Stomach (tissue), 9 donors: ENCODE measurements around the gene NR0B2. TPM values are rescaled to one million over a fixed set of nuclear protein-coding genes. Genes with fewer than 3 reads are reported as not detected.

ENCODE experiments used
- DNase-seq, 2 donors: peaks; one replicate each; pipeline versions ENCODE4 v3.0.0 to v3.0.0-alpha.2; 2013 to 2019
- H3K27ac ChIP-seq, 5 donors: fragments of 200-600 bp in 4 of 5; sonication (generic) in 4 of 5; one replicate each; pipeline ENCODE4 v1.5.1; 2013 to 2019; ENCODE audit warnings: mild to moderate bottlenecking in 1 of 5, moderate library complexity in 1 of 5
- H3K27me3 ChIP-seq, 3 donors: fragments of 200-600 bp; sonication (generic); one replicate each; pipeline ENCODE4 v1.5.1; 2017 to 2019; ENCODE audit warnings: mixed run types in 1 of 3
- H3K36me3 ChIP-seq, 4 donors: fragments of 200-600 bp; sonication (generic); 1 replicate in 3 of 4; 2 replicates in 1 of 4; pipeline ENCODE4 v1.5.1; 2016 to 2019
- H3K4me1 ChIP-seq, 4 donors: fragments of 200-600 bp; sonication (generic); one replicate each; pipeline ENCODE4 v1.5.1; 2016 to 2019
- H3K4me3 ChIP-seq, 4 donors: fragments of 200-600 bp; sonication (generic) in 3 of 4; one replicate each; pipeline ENCODE4 v1.5.1; 2016 to 2019; ENCODE audit warnings: mild to moderate bottlenecking in 1 of 4
- H3K9me3 ChIP-seq, 4 donors: fragments of 200-600 bp; sonication (generic); one replicate each; pipeline ENCODE4 v1.5.1; 2016 to 2019
- CTCF ChIP-seq, 7 experiments: fragments of 450-650 bp in 4 of 7; fragments of 200-600 bp in 3 of 7; sonication (generic) in 3 of 7; IDR thresholded peaks; one replicate each; pipeline ENCODE4 v1.5.1; 2016 to 2019; ENCODE audit warnings: antibody characterized with exemption in 7 of 7, control low read depth in 2 of 7, mild to moderate bottlenecking in 1 of 7
- EP300 ChIP-seq: sonication (generic); formaldehyde crosslinking; IDR thresholded peaks from one replicate; pipeline ENCODE4 v1.6.1; 2017; ENCODE audit warnings: antibody characterized with exemption
- POLR2A ChIP-seq, 4 donors: fragments of 450-650 bp; IDR thresholded peaks; one replicate each; pipeline ENCODE4 v1.6.1; 2016; ENCODE audit warnings: antibody characterized with exemption in 4 of 4, control low read depth in 2 of 4, mild to moderate bottlenecking in 1 of 4, moderate library complexity in 1 of 4
- POLR2AphosphoS5 ChIP-seq, 3 donors: sonication (generic); formaldehyde crosslinking; IDR thresholded peaks; one replicate each; pipeline ENCODE4 v1.6.1; 2016; ENCODE audit warnings: antibody characterized with exemption in 3 of 3
- WGBS, 5 donors: extraction: QIAGEN DNeasy Blood & Tissue Kit in 3 of 5; methylation state at CpG; one replicate each; pipeline versions ENCODE4 v1.1.5 to v1.1.7; 2013 to 2018; 5-methylcytosine and 5-hydroxymethylcytosine counted together
- intact Hi-C: fragments of 100-400 bp; cut with DNase I; formaldehyde crosslinking; loops from one replicate; pipeline ENCODE4 v1.15.1; 2023; ENCODE audit warnings: low total_unique reads
- polyA plus RNA-seq, 3 donors: library from polyadenylated mRNA; stranded (reverse); fragments of 200-250 nt; gene quantifications; one replicate each; pipeline ENCODE4 v1.2.3, GENCODE V29; 2013
- total RNA-seq, 5 donors: library from RNA; depleted of rRNA; stranded (reverse); fragments of >200 nt; gene quantifications; one replicate each; pipeline versions ENCODE4 v1.1.0 to v1.2.3, GENCODE V29; 2014 to 2016
- donor health status: healthy with polysubstance abuse.
- donor health status: Bipolar disorder and iron deficiency.
- donor health status: healthy.

Gene NR0B2
- total and polyA plus RNA-seq, 8 donors: 8.3 to 63.3 (median 26.5) TPM; not detected in 2

GRCh38 chr1:26863685-26864077 lies 50.1 kb downstream of the NR0B2 start:
- peak in 1 of 2 donors; percentile 17 for DNase-seq
- Histone ChIP-seq H3K27ac (peak overlapping the region; percentile 88 to 99 (median 96)), H3K4me3 (peak overlapping the region; percentile 58 to 65 (median 61)), H3K9me3 (no peaks in the 10 kb centered on the region), H3K4me1 (peaks cover 16 to 36% (median 26%) of the 10 kb centered on the region in 4 donors), H3K36me3 (no peaks in the 10 kb centered on the region), H3K27me3 (no peaks in the 10 kb centered on the region)
- intact Hi-C loops: no loop called here
- 23 to 57% (median 45%) methylated on average over 11 to 20 of the region's 20 CpGs for WGBS, 5 donors
- TF ChIP-seq CTCF (IDR thresholded peaks at IDR 0.05) (no peak), POLR2AphosphoS5 (IDR thresholded peaks at IDR 0.05) (no peak), POLR2A (IDR thresholded peaks at IDR 0.05) (no peak), EP300 (no peak)

- no peaks in the 10 kb centered on the region for H3K27me3 ChIP-seq
- DNase-seq: peak; percentile 88 to 94
- no peaks in the 10 kb centered on the region for H3K9me3 ChIP-seq
- intact Hi-C loops: no loop called here
- H3K36me3 ChIP-seq: peaks cover 0 to 5% (median 2%) of the 10 kb centered on the region in 4 donors
- 29 to 57% (median 36%) methylated on average over 20 to 37 of the region's 37 CpGs for WGBS, 5 donors
- peaks cover 16 to 36% (median 26%) of the 10 kb centered on the region in 4 donors for H3K4me1 ChIP-seq
- H3K27ac ChIP-seq: peak within 1 kb of the TSS; percentile 88 to 99 (median 96)
- H3K4me3 ChIP-seq: peak within 1 kb of the TSS; percentile 58 to 65 (median 61)
- TF ChIP-seq CTCF (IDR thresholded peaks at IDR 0.05) (peak in 5 of 7 experiments; percentile 10 to 55 (median 50)), POLR2A (IDR thresholded peaks at IDR 0.05) (peak in 2 of 4 donors; percentile 41 to 63), POLR2AphosphoS5 (IDR thresholded peaks at IDR 0.05) (peak in 2 of 3 donors; percentile 85 to 88), EP300 (no peak)
Observed at GRCh38 chr1:26862781-26863684, 50.7 kb downstream of the NR0B2 start, which contains the start of gene SFN. TSS of gene SFN (plus strand) at chr1:26863149. CDS start at chr1:26863213, 64 bp downstream.

- Histone ChIP-seq H3K9me3 (no peaks in the 10 kb centered on the region), H3K27me3 (no peaks in the 10 kb centered on the region), H3K36me3 (peaks cover 0 to 16% (median 13%) of the 10 kb centered on the region in 4 donors), H3K4me1 (peaks cover 16 to 36% (median 26%) of the 10 kb centered on the region in 4 donors), H3K4me3 (no peak overlapping the region), H3K27ac (peak overlapping the region; percentile 74 to 99 (median 96))
- WGBS, 5 donors: 82 to 91% (median 89%) methylated on average over 7 of the region's 7 CpGs
- DNase-seq: no peak
- TF ChIP-seq POLR2A (IDR thresholded peaks at IDR 0.05): no peak
- TF ChIP-seq POLR2AphosphoS5 (IDR thresholded peaks at IDR 0.05): no peak
- no peak for TF ChIP-seq CTCF (IDR thresholded peaks at IDR 0.05)
- TF ChIP-seq EP300: no peak
- intact Hi-C loops: no loop called here
Observed at GRCh38 chr1:26861889-26862378, 51.8 kb downstream of the NR0B2 start.

Other genes starting within 250 kb of the NR0B2 start
- 10 to 100 TPM; 42.9 to 74.2 (median 50.1) TPM for gene ARID1A, start 218.0 kb downstream of the NR0B2 start, total RNA-seq
- gene ARID1A, start 218.0 kb downstream of the NR0B2 start, polyA plus RNA-seq: 10 to 100 TPM in 2 of 3 donors, 1 to 10 TPM in 1; 9.9 to 10.8 (median 10.4) TPM
- gene PIGV, start 126.0 kb downstream of the NR0B2 start, total RNA-seq: 10 to 100 TPM in 2 of 5 donors, 1 to 10 TPM in 1, under 1 TPM in 1, not detected in 1; 0.87 to 30.8 (median 8.7) TPM
- 1 to 10 TPM; 3.4 to 7.5 (median 6.4) TPM for gene PIGV, start 126.0 kb downstream of the NR0B2 start, polyA plus RNA-seq
- gene ZDHHC18, start 87.3 kb downstream of the NR0B2 start, total RNA-seq: 10 to 100 TPM in 3 of 5 donors, 1 to 10 TPM in 2; 5.2 to 81.7 (median 13.3) TPM
- gene ZDHHC18, start 87.3 kb downstream of the NR0B2 start, polyA plus RNA-seq: 1 to 10 TPM; 6.3 to 9.0 (median 6.7) TPM
- gene SFN, start 50.8 kb downstream of the NR0B2 start, total RNA-seq: 100 to 1,000 TPM in 1 of 5 donors, 10 to 100 TPM in 4; 17.4 to 109 (median 78.1) TPM
- 100 to 1,000 TPM in 2 of 3 donors, 10 to 100 TPM in 1; 77.6 to 410 (median 146) TPM for gene SFN, start 50.8 kb downstream of the NR0B2 start, polyA plus RNA-seq
- gene GPN2, start 23.7 kb downstream of the NR0B2 start, total RNA-seq: 10 to 100 TPM in 2 of 5 donors, 1 to 10 TPM in 3; 5.4 to 66.3 (median 9.9) TPM
- gene GPN2, start 23.7 kb downstream of the NR0B2 start, polyA plus RNA-seq: 10 to 100 TPM; 11.2 to 20.6 (median 15.6) TPM
- gene GPATCH3, start 13.5 kb downstream of the NR0B2 start, total RNA-seq: 10 to 100 TPM in 3 of 5 donors, 1 to 10 TPM in 2; 3.1 to 42.0 (median 10.3) TPM
- gene GPATCH3, start 13.5 kb downstream of the NR0B2 start, polyA plus RNA-seq: 10 to 100 TPM; 13.5 to 21.8 (median 18.3) TPM
- gene NUDC, start 7.8 kb upstream of the NR0B2 start, total RNA-seq: 10 to 100 TPM; 20.0 to 88.1 (median 33.5) TPM
- gene NUDC, start 7.8 kb upstream of the NR0B2 start, polyA plus RNA-seq: 10 to 100 TPM; 58.6 to 80.6 (median 71.7) TPM
- 10 to 100 TPM in 2 of 5 donors, 1 to 10 TPM in 3; 2.9 to 21.6 (median 7.1) TPM for gene KDF1, start 46.5 kb upstream of the NR0B2 start, total RNA-seq
- 10 to 100 TPM; 13.6 to 15.3 (median 14.5) TPM for gene KDF1, start 46.5 kb upstream of the NR0B2 start, polyA plus RNA-seq
- 100 to 1,000 TPM in 1 of 5 donors, 10 to 100 TPM in 3, 1 to 10 TPM in 1; 1.7 to 188 (median 40.0) TPM for gene TRNP1, start 79.7 kb upstream of the NR0B2 start, total RNA-seq
- 100 to 1,000 TPM; 121 to 216 (median 183) TPM for gene TRNP1, start 79.7 kb upstream of the NR0B2 start, polyA plus RNA-seq
- 10 to 100 TPM in 2 of 5 donors, 1 to 10 TPM in 3; 1.8 to 33.0 (median 5.5) TPM for gene TENT5B, start 98.9 kb upstream of the NR0B2 start, total RNA-seq
- 10 to 100 TPM in 1 of 3 donors, 1 to 10 TPM in 2; 1.7 to 27.5 (median 3.9) TPM for gene TENT5B, start 98.9 kb upstream of the NR0B2 start, polyA plus RNA-seq
- gene SLC9A1, start 241.2 kb upstream of the NR0B2 start, total RNA-seq: 100 to 1,000 TPM in 1 of 5 donors, 10 to 100 TPM in 4; 25.7 to 132 (median 42.0) TPM
- gene SLC9A1, start 241.2 kb upstream of the NR0B2 start, polyA plus RNA-seq: 10 to 100 TPM; 16.3 to 27.6 (median 19.2) TPM